Colonic mucosa (tissue), 4 donors: Measurements from ENCODE around the gene VWA2. TPM values are rescaled to one million over a fixed set of nuclear protein-coding genes. Genes with fewer than 3 reads are reported as not detected.

Source experiments
- DNase-seq: peaks from one replicate; pipeline ENCODE4 v3.0.0-alpha.2; 2020
- H3K27ac ChIP-seq: fragments of 200-600 bp; one replicate; pipeline ENCODE4 v1.8.0; 2021
- H3K27me3 ChIP-seq: fragments of 200-600 bp; one replicate; pipeline ENCODE4 v1.8.0; 2021
- H3K36me3 ChIP-seq: fragments of 200-600 bp; one replicate; pipeline ENCODE4 v1.8.0; 2021
- H3K4me1 ChIP-seq: fragments of 200-600 bp; one replicate; pipeline ENCODE4 v1.8.0; 2021; ENCODE audit warnings: mild to moderate bottlenecking
- H3K4me3 ChIP-seq: fragments of 200-600 bp; one replicate; pipeline ENCODE4 v1.8.0; 2021
- H3K9ac ChIP-seq, 2 donors: one replicate each; pipeline ENCODE4 v1.7.0; 2013; ENCODE audit warnings: control low read depth in 2 of 2, low read depth in 2 of 2, low read length in 2 of 2
- H3K9me3 ChIP-seq: fragments of 200-600 bp; one replicate; pipeline ENCODE4 v1.8.0; 2021
- CTCF ChIP-seq: fragments of 200-600 bp; IDR thresholded peaks from one replicate; pipeline ENCODE4 v1.8.0; 2022; ENCODE audit warnings: antibody characterized with exemption, mild to moderate bottlenecking
- intact Hi-C: fragments of 100-400 bp; cut with DNase I; formaldehyde crosslinking; loops from one replicate; pipeline ENCODE4 v1.14.1; 2022
- total RNA-seq, 2 donors: library from RNA; stranded (reverse); fragmentation: NEBNext Ultra II Directional in 1 of 2; extraction: Animal tissue kit (Norgen Biotek cat#: 25700) in 1 of 2; gene quantifications; one replicate each; pipeline ENCODE4 v1.2.1, GENCODE V29; 2021
- donor health status: healthy.
- donor health status: DM: no; HTN: no; CAD: no.
- donor health status: DM: no; HTN: no; CAD: no.

The VWA2 gene
- total RNA-seq, 2 donors from 2014 or later, result 2.4 to 2.6 TPM

GRCh38 chr10:114221235-114221634, 17.8 kb upstream of the VWA2 start:
- intact Hi-C loops, result no loop called here
- no peaks in the 10 kb centered on the region for H3K9me3 ChIP-seq

GRCh38 chr10:114223066-114223465, 16.0 kb upstream of the VWA2 start:
- Histone ChIP-seq H3K27ac (no peak overlapping the region), H3K27me3 (no peaks in the 10 kb centered on the region), H3K9me3 (no peaks in the 10 kb centered on the region), H3K4me3 (no peak overlapping the region), H3K36me3 (no peaks in the 10 kb centered on the region), H3K9ac (no peak overlapping the region), H3K4me1 (no peaks in the 10 kb centered on the region)
- no peak for TF ChIP-seq CTCF
- DNase-seq, result no peak
- intact Hi-C loops, result no loop called here

More at GRCh38 chr10:114221235-114221634, 17.8 kb upstream of the VWA2 start:
- Histone ChIP-seq H3K4me1 (no peaks in the 10 kb centered on the region), H3K36me3 (no peaks in the 10 kb centered on the region), H3K9ac (no peak overlapping the region), H3K4me3 (no peak overlapping the region), H3K27me3 (no peaks in the 10 kb centered on the region), H3K27ac (no peak overlapping the region)
- no peak for TF ChIP-seq CTCF
- no peak for DNase-seq

GRCh38 chr10:114228156-114228555, 10.9 kb upstream of the VWA2 start:
- H3K36me3 ChIP-seq, result no peaks in the 10 kb centered on the region
- no peak overlapping the region for H3K27ac ChIP-seq
- H3K9ac ChIP-seq, result no peak overlapping the region
- no peaks in the 10 kb centered on the region for H3K27me3 ChIP-seq
- H3K4me3 ChIP-seq, result no peak overlapping the region
- no peaks in the 10 kb centered on the region for H3K9me3 ChIP-seq
- no peaks in the 10 kb centered on the region for H3K4me1 ChIP-seq
- DNase-seq, result no peak
- intact Hi-C loops, result no loop called here
- TF ChIP-seq CTCF, result no peak

GRCh38 chr10:114232561-114233176, 6.4 kb upstream of the VWA2 start:
- Histone ChIP-seq H3K27me3 (no peaks in the 10 kb centered on the region), H3K4me1 (no peaks in the 10 kb centered on the region), H3K4me3 (no peak overlapping the region), H3K9ac (no peak overlapping the region), H3K36me3 (no peaks in the 10 kb centered on the region), H3K27ac (no peak overlapping the region), H3K9me3 (no peaks in the 10 kb centered on the region)
- no peak for DNase-seq
- TF ChIP-seq CTCF, result no peak
- intact Hi-C loops, result no loop called here

- no peak for TF ChIP-seq CTCF
- DNase-seq, result no peak
- Histone ChIP-seq H3K9me3 (no peaks in the 10 kb centered on the region), H3K4me1 (no peaks in the 10 kb centered on the region), H3K27ac (no peak overlapping the region), H3K9ac (no peak overlapping the region), H3K36me3 (no peaks in the 10 kb centered on the region), H3K4me3 (no peak overlapping the region), H3K27me3 (peaks cover 5% of the 10 kb centered on the region)
- intact Hi-C loops, result no loop called here
Measured at GRCh38 chr10:114233482-114233881, 5.6 kb upstream of the VWA2 start.
